ENCODE data around the gene QPCTL. TPM values are rescaled to one million over a fixed set of nuclear protein-coding genes. Genes with fewer than 3 reads are reported as not detected.
"Not testable (repeated sequence)": the region's sequence is repeated elsewhere in the genome, so short reads cannot be mapped to it uniquely, and the experiment has no call there.

Gene QPCTL
- total RNA-seq, 2 experiments from 2014 or later = 16.4 to 16.7 TPM

DNA sequence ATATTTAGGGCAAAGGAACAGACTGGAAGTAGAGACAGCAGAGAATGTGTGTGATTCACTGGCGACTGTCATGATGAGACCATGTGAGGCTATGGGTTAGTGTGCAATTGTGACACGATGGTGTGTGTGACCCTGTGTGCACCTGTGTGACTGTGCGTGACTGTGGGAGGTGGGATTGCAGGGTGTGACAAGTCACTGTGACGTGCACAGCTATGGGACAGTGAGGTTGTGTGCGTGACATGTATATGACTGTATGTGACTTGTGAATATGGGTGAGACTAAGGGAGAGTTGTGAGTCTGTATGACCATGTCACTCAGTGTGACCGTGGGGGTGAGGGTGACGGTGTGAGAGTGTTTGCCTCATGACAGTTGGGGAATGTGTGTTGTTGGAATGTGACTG is 27.9 kb upstream of the QPCTL start:
- Mint-ChIP-seq H3K27ac (no peak overlapping the region), H3K36me3 (no peaks in the 10 kb centered on the region), H3K4me3 (no peak overlapping the region), H3K4me1 (peaks cover 19% of the 10 kb centered on the region), H3K9me3 (no peaks in the 10 kb centered on the region), H3K27me3 (peaks cover 11% of the 10 kb centered on the region)
- no peak for DNase-seq

DNA sequence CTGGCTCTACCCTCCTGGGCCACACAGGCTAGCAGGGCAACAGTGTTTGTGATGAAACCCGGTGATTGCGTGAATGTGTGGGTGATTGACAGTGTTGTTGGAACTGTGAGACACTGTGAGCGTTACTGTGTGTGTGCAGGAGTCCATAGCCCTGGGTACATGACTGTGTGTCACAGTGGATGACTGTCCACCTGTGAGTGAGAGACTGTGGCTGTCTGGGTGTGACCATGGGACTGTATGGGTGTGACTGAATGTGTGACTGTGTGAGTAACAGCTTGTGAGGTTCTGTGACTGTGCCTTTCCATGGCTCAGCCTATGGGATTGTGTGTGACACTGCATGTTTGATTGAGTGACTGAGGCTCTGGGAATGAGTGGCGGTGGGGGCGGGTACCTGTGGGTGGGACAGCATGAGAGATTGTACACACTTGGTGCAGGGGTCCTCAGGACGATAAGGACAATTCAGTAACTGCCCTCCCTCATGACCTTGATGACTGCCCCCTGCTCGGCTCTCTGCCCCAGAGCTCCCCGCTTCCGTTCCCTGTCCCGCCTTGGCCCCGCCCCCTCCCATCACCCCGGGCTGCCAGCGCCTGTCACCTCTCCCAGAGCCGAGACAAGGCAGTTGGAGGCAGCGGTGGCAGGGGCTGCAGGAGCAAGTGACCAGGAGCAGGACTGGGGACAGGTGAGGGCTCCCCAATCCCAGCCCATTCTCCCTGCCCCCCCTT is 24.7 kb upstream of the QPCTL start, which contains the start of gene GIPR:
TSS of gene GIPR (plus strand) at position 602 of the 722 bp plus-strand sequence. CDS start 1,300 bp downstream, outside the sequence.
- H3K4me3 Mint-ChIP-seq = peak within 1 kb of the TSS; percentile 77
- no peaks in the 10 kb centered on the region for H3K36me3 Mint-ChIP-seq
- H3K27ac Mint-ChIP-seq = peak within 1 kb of the TSS; percentile 14

DNA sequence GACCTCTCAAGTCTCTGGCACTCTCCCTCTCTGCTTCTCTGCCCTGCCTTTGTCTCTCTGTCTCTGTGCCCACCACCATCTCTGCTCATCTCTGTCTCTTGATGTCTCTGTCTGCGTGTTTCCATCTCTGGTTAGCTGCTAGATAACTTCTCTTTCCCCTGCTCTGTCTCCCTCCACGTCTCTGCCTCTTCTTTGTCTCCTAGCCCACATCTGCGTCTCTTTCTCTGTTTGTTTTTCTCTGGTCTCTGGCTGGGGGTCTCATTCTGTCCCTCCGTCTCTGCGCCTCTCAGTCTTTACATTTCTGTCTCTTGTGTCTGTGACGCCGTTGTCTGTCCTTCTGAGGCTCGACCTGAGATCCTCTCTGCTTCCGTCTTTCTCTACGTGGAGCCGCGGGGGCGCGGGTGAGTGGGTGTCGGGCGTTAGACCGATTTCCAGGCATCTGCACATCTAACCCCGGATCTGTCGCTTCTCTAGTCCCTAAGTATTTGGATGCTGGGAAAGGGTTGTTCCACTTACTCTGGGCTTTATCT is 24.1 kb upstream of the QPCTL start:
- Mint-ChIP-seq H3K27ac (peak overlapping the region; percentile 8), H3K4me1 (peaks cover 24% of the 10 kb centered on the region), H3K36me3 (no peaks in the 10 kb centered on the region), H3K27me3 (peaks cover 23% of the 10 kb centered on the region), H3K9me3 (peaks cover 1% of the 10 kb centered on the region), H3K4me3 (peak overlapping the region; percentile 77)
- DNase-seq = peak; percentile 36

More for the DNA sequence above, 24.7 kb upstream of the QPCTL start, which contains the start of gene GIPR:
- Mint-ChIP-seq H3K9me3 (peaks cover 1% of the 10 kb centered on the region), H3K27me3 (peaks cover 23% of the 10 kb centered on the region), H3K4me1 (peaks cover 24% of the 10 kb centered on the region)
- DNase-seq = peak; percentile 68

DNA sequence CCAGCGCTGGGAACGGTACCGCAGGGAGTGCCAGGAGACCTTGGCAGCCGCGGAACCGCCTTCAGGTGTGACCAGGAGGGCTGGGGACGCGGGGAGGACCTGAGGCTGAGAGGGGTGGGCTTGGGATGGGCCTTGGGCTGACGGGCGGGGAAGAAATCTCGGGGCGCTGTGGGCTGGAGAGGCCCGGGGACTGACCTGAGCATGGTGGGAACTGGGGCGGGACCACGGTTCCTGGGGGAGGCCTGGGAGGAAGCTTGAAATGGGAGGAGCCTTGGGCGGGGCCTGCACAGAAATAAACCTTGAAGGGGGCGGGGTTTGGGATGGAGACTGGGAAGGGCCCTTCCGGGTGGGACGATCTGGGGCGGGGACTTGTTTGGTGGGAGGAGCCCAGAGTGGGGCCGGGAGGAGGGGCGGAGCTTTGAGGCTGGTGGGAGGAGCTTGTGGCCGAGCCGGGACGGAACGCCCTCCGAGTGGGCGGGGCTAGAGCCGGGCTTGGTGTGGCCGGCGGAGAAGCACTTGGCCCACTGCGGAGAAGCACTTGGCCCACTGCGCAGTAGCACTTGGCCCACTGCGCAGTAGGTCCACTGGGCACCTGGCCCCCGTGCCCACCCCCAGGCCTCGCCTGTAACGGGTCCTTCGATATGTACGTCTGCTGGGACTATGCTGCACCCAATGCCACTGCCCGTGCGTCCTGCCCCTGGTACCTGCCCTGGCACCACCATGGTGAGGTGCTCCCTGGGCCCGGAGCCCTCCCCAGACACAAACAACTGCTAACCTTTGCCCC is 21.6 kb upstream of the QPCTL start:
- peak; percentile 75 for DNase-seq
- peaks cover 1% of the 10 kb centered on the region for H3K9me3 Mint-ChIP-seq
- H3K4me3 Mint-ChIP-seq = peak overlapping the region; percentile 53

DNA sequence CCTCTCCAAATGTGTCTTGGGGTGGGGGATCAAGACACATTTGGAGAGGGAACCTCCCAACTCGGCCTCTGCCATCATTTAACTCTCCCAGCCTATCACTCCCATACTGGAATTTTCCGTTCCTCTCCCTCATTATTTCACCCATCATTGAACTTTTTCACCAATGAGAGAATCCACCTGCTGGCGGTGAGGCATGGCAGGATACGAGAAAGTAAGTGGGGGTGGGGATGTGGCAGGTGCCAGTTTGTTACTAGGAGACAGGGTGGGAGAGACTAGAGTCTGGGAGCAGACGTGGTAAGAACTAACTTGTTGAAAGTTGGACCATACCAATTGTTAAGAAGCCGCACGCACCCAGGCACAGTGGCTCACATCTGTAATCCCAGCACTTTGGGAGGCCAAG is 17.5 kb upstream of the QPCTL start:
- H3K4me1 Mint-ChIP-seq = peaks cover 11% of the 10 kb centered on the region
- H3K27ac Mint-ChIP-seq = no peak overlapping the region
- H3K27me3 Mint-ChIP-seq = peaks cover 15% of the 10 kb centered on the region
- peaks cover 1% of the 10 kb centered on the region for H3K9me3 Mint-ChIP-seq
- H3K4me3 Mint-ChIP-seq = no peak overlapping the region
- no peak for DNase-seq
- no peaks in the 10 kb centered on the region for H3K36me3 Mint-ChIP-seq

More for the DNA sequence above, 21.6 kb upstream of the QPCTL start:
- H3K27ac Mint-ChIP-seq = no peak overlapping the region
- H3K4me1 Mint-ChIP-seq = peaks cover 24% of the 10 kb centered on the region
- peaks cover 23% of the 10 kb centered on the region for H3K27me3 Mint-ChIP-seq
- H3K36me3 Mint-ChIP-seq = no peaks in the 10 kb centered on the region

DNA sequence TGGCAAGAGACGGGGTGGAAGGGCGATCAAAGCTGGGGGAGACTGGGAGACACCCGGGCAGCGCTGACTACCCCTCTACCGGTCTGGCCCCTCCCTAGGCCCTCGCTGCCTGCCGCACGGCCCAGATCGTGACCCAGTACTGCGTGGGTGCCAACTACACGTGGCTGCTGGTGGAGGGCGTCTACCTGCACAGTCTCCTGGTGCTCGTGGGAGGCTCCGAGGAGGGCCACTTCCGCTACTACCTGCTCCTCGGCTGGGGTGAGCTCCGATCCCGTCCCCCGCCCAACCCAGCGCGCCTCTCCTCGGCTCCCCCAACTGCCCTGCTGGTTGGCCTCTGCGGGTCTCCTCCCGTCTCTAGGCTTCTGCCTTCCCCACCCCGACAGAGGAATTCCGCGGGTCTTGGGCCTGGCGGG is 15.6 kb upstream of the QPCTL start:
- Mint-ChIP-seq H3K9me3 (no peaks in the 10 kb centered on the region), H3K4me1 (peaks cover 13% of the 10 kb centered on the region), H3K27ac (no peak overlapping the region)

DNA sequence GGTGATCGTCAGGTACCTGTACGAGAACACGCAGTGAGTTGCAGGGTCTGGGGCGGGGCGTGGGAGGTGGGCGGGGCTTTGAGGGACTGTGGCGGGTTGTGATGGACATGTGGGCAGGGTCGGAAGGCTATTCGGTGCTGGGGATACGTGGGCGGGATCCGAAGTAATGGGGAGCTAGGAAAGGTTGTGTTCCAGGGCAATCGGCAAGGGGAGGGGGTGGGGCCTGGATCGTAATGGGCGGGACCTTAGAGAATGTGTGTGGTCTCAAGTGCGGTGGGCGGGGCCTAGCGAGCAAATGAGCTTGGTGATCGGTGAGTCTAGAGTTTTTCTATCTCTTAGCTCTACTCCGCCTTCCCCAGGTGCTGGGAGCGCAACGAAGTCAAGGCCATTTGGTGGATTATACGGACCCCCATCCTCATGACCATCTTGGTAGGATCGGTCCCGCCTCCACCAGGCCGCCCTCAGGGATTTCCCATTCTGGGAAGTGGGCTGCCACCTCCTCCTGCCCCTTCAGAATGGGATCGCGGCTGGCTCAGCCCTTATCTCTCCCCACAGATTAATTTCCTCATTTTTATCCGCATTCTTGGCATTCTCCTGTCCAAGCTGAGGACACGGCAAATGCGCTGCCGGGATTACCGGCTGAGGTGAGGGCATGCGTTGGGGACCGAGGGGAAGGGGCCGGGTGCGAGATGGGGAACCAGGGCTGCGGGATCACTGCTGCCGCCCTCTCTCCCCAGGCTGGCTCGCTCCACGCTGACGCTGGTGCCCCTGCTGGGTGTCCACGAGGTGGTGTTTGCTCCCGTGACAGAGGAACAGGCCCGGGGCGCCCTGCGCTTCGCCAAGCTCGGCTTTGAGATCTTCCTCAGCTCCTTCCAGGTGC is 14.9 kb upstream of the QPCTL start:
- Mint-ChIP-seq H3K4me3 (peak overlapping the region; percentile 75), H3K27ac (peak overlapping the region; percentile 23), H3K36me3 (no peaks in the 10 kb centered on the region), H3K9me3 (no peaks in the 10 kb centered on the region), H3K4me1 (peaks cover 16% of the 10 kb centered on the region), H3K27me3 (no peaks in the 10 kb centered on the region)
- peak; percentile 84 for DNase-seq

More for the DNA sequence above, 15.6 kb upstream of the QPCTL start:
- peak; percentile 59 for DNase-seq
- no peaks in the 10 kb centered on the region for H3K36me3 Mint-ChIP-seq
- H3K27me3 Mint-ChIP-seq = no peaks in the 10 kb centered on the region
- peak overlapping the region; percentile 73 for H3K4me3 Mint-ChIP-seq

DNA sequence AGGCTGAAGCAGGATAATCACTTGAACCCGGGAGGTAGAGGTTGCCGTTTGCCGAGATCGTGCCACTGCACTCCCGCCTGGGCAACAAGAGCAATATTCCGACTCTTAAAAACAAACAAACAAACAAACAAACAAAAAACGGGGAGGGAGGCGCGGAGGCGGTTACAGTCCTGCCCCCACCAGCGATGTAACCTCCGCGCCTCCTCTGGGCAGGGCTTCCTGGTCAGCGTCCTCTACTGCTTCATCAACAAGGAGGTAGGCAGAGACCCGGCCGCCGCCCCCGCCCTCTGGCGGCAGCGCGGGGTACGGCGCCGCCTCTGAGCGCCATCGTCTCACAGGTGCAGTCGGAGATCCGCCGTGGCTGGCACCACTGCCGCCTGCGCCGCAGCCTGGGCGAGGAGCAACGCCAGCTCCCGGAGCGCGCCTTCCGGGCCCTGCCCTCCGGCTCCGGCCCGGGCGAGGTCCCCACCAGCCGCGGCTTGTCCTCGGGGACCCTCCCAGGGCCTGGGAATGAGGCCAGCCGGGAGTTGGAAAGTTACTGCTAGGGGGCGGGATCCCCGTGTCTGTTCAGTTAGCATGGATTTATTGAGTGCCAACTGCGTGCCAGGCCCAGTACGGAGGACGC is 11.0 kb upstream of the QPCTL start:
- Mint-ChIP-seq H3K27me3 (no peaks in the 10 kb centered on the region), H3K4me1 (peaks cover 16% of the 10 kb centered on the region), H3K36me3 (peaks cover 11% of the 10 kb centered on the region), H3K9me3 (no peaks in the 10 kb centered on the region), H3K27ac (no peak overlapping the region), H3K4me3 (peak overlapping the region; percentile 64)
- peak; percentile 87 for DNase-seq

DNA sequence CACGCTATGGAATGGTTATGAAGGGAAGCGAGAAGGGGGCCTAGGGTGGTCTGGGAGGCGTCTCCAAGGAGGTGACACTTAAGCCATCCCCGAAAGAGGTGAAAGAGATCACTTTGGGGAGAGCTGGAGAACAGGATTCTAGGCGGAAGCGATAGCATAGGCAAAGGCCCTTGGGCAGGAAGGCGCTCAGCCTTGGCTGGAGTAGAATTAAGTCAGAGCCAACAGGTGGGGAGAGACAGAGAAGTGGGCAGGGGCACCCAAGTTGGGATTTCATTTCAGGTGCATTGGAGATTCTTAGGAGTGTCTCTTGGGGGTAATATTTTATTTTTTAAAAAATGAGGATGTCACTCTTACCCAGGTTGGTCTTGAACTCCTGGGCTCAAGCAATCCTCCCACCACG is 10.3 kb upstream of the QPCTL start:
- no peak overlapping the region for H3K4me3 Mint-ChIP-seq

DNA sequence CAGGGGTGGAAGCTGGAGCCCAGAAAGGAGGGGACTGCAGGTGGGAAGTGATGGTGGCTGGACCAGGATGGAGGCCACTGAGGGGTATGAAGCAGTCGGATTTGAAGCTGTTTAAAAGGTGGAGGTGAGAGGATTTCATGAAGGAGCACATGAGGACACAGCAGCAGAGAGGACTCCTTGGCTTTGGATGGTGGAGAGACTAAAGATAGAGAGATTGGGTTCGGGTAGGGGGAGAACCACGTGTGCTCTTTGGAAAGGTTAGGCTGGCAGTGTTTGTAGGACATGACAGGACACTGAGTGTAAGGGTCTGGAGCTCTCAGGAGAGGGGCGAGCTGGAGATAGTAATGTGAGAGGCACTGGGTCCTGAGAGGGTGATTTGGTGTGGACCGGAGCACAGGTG is 9.6 kb upstream of the QPCTL start:
- H3K36me3 Mint-ChIP-seq = peaks cover 17% of the 10 kb centered on the region
- no peak overlapping the region for H3K4me3 Mint-ChIP-seq
- DNase-seq = no peak
- H3K27ac Mint-ChIP-seq = no peak overlapping the region
- H3K27me3 Mint-ChIP-seq = no peaks in the 10 kb centered on the region
- peaks cover 11% of the 10 kb centered on the region for H3K4me1 Mint-ChIP-seq
- H3K9me3 Mint-ChIP-seq = no peaks in the 10 kb centered on the region

More for the DNA sequence above, 10.3 kb upstream of the QPCTL start:
- Mint-ChIP-seq H3K36me3 (peaks cover 14% of the 10 kb centered on the region), H3K27me3 (no peaks in the 10 kb centered on the region), H3K9me3 (no peaks in the 10 kb centered on the region), H3K4me1 (peaks cover 16% of the 10 kb centered on the region), H3K27ac (no peak overlapping the region)
- DNase-seq = no peak

DNA sequence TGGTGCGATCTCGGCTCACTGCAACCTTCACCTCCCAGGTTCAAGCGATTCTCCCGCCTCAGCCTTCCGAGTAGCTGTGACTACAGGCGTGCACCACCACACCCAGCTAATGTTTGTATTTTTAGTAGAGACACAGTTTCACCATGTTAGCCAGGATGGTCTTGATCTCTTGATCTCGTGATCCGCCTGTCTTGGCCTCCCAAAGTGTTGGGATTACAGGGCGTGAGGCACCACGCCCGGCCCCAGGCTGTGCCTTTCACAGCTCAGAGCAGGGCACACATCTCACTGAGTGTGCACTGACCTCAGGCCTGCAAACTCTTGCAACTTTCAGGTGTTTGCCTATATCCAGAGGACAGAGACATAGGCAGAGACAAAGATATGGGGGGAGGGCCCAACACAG is 7.4 kb upstream of the QPCTL start:
- Mint-ChIP-seq H3K36me3 (peaks cover 24% of the 10 kb centered on the region), H3K4me1 (peaks cover 13% of the 10 kb centered on the region)
- not testable (repeated sequence) for H3K4me3 Mint-ChIP-seq, H3K27me3 Mint-ChIP-seq, DNase-seq, H3K27ac Mint-ChIP-seq, H3K9me3 Mint-ChIP-seq

DNA sequence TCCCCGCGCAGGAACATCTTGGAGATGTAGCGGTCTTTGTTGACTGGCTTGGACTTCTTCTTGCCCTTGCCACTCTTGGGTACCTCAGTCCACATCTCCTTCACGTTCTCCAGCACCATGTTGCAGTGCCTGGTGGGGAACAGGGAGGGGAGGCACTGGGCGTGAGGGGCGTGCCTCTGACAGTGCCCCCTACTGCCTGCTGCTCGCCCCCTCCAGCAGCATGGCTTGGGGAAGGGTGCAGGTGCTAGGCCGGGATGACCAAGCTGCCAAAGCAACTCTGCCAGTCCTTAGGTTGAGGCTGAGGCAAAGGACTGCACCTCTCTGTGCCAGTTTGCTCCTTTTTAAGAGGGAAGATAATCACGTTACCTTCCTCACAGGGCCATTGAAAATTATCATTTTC is 4.9 kb upstream of the QPCTL start:
- peaks cover 34% of the 10 kb centered on the region for H3K36me3 Mint-ChIP-seq
- H3K27me3 Mint-ChIP-seq = no peaks in the 10 kb centered on the region
- no peaks in the 10 kb centered on the region for H3K9me3 Mint-ChIP-seq
- H3K4me3 Mint-ChIP-seq = no peak overlapping the region
- no peak for DNase-seq
- H3K27ac Mint-ChIP-seq = no peak overlapping the region
- H3K4me1 Mint-ChIP-seq = peaks cover 10% of the 10 kb centered on the region

DNA sequence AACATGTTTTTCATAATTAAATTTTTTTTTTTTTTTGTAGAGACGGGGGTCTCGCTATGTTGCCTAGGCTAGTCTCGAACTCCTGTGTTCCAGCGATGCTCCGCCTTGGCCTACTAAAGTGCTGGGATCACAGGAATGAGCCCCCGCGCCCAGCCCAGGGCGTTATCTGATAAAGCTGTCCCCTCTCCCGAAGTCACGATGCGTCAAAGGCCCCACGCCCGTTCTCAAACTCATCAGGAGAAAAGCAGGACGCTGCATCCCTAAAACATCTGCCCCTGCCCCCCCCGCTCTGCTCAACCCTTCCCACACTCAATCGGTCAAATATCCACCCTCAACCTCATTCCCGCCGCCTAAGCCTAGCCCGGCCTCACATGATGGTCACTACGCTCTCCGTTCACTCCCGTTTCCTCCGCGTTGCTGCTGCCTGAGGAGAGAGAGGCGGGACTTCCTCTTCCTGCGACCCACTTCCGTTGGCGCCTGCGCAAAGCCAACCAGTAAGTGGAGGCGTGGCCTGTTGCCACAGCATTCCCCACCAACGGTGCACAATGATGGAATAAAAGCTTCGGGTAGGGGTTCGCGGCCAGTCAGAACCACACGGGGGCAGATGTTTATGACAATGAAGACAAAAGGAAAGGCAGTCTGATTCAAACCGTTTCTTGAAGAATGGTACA is 815 bp upstream of the QPCTL start, which contains the start of gene SNRPD2:
TSS of gene SNRPD2 (minus strand) at position 438 of the 671 bp plus-strand sequence. CDS start at position 373, 65 bp downstream.
- Mint-ChIP-seq H3K4me3 (peak within 1 kb of the TSS; percentile 98), H3K27ac (peak within 1 kb of the TSS; percentile 96), H3K9me3 (no peaks in the 10 kb centered on the region), H3K27me3 (no peaks in the 10 kb centered on the region), H3K4me1 (peaks cover 18% of the 10 kb centered on the region), H3K36me3 (peaks cover 47% of the 10 kb centered on the region)
- DNase-seq = peak; percentile 92

All from activated naive CD8-positive, alpha-beta T cell treated with anti-CD3 and anti-CD28 coated beads for 36 hours (primary cell).